T-helper 1 cell treated with Interleukin-12 subunit alpha and Interleukin-12 subunit beta and Interleukin-4 antibody, amounts not matched to agents 30 μg/mL and 1 μg/mL, for 36 hours (primary cell): ENCODE results near the gene CKS2.
A peak's percentile ranks its signal among the peaks of the same experiment; 100 is the strongest.
"Not testable (repeated sequence)": the region's sequence is repeated elsewhere in the genome, so short reads cannot be mapped to it uniquely, and the experiment has no call there.

ENCODE experiments used
- H3K27ac Mint-ChIP-seq: one replicate; pipeline ENCODE4 v1.8.0; 2021; ENCODE audit warnings: mild to moderate bottlenecking, mixed read lengths
- H3K27me3 Mint-ChIP-seq: one replicate; pipeline ENCODE4 v1.8.0; 2021; ENCODE audit warnings: low read depth, mixed read lengths
- H3K36me3 Mint-ChIP-seq: one replicate; pipeline ENCODE4 v1.8.0; 2021; ENCODE audit warnings: low read depth, mixed read lengths
- H3K4me1 Mint-ChIP-seq: one replicate; pipeline ENCODE4 v1.8.0; 2021; ENCODE audit warnings: low read depth, mixed read lengths
- H3K4me3 Mint-ChIP-seq: one replicate; pipeline ENCODE4 v1.8.0; 2021; ENCODE audit warnings: mild to moderate bottlenecking, moderate library complexity, mixed read lengths
- H3K9me3 Mint-ChIP-seq: one replicate; pipeline ENCODE4 v1.8.0; 2021; ENCODE audit warnings: mixed read lengths

The CKS2 gene

DNA sequence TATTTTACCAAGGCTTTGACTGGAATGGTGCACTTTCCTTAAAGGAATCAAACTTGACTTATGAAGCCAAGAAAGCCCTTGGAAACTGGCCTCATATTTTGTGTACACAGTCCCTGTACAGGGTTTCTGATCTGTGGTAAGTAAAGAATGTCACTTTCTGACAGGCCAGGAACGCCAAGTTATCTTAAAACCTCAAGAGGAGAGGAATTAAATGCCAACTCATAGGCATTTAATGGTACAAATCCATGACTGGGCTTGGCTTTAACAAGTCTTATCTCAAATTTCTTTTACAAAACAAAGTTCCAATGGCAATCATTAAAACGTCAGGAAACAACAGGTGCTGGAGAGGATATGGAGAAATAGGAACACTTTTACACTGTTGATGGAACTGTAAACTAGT lies 9.0 kb upstream of the CKS2 start:
- H3K27me3 Mint-ChIP-seq, H3K4me3 Mint-ChIP-seq, H3K4me1 Mint-ChIP-seq, H3K9me3 Mint-ChIP-seq, H3K36me3 Mint-ChIP-seq, H3K27ac Mint-ChIP-seq: not testable (repeated sequence)

DNA sequence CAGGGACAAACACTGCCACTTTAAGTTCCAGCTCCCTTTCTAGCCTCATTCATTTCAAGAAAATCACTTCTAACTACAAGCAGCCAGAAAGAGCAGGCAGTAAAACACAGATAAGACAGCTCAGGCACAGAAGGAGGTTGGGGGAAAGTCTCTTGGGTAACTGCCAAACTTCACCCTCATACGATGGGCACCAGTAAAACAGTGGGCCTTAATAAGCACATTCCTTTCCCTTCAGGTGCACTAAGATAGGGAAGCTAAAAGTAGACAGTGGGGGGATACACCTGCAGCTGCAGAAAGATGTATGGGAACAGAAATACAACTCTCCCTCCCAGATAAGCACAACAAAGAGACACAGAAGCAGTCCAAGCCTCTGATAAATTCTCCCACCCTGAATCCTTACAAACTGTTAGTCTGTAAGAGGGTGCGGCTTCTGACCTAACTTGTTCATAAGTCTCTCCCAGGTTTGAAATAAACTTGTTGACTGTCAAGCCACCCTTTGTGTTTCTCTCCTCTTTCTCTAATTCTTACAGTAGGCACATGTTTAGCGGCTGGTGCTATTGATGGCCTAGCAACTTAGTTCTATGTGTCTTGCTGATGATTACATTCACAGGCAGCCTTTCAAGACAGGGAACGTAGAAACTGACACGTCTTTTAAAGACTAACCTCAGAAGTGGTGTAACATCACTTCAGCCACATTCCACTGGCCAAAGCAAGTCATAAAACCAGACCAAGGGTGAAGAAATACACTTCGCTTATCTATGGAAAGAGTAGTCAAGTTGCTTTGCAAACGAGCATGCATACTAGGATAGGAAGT lies 6.8 kb upstream of the CKS2 start:
- Mint-ChIP-seq H3K4me3 (no peak overlapping the region), H3K27ac (peak overlapping the region; percentile 8), H3K36me3 (peaks cover 3% of the 10 kb centered on the region), H3K9me3 (no peaks in the 10 kb centered on the region), H3K27me3 (peaks cover 4% of the 10 kb centered on the region), H3K4me1 (peaks cover 2% of the 10 kb centered on the region)

- no peak overlapping the region for H3K4me3 Mint-ChIP-seq
- peaks cover 5% of the 10 kb centered on the region for H3K4me1 Mint-ChIP-seq
- H3K36me3 Mint-ChIP-seq: peaks cover 3% of the 10 kb centered on the region
- H3K27me3 Mint-ChIP-seq: peaks cover 4% of the 10 kb centered on the region
- H3K9me3 Mint-ChIP-seq: no peaks in the 10 kb centered on the region
- H3K27ac Mint-ChIP-seq: no peak overlapping the region
Observed at GRCh38 chr9:89304834-89305188, 6.2 kb upstream of the CKS2 start.

DNA sequence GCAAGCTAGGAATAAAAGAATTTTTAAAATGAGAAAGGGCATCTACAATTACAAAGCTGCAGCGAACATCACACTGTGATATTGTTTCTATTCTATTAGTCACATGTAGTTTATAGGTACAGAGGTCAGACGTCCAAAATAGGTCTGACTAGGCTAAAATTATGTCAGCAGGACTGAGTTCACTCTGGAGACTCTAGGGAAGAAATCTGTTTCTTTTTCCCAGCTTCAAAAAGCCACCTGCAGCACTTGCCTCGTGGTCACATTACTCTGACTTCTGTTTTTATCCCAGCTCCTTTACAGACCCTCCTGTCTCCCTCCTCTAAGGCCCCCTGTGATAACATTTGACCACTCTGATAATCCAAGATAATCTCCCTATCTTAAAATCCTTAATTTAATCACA lies 5.1 kb upstream of the CKS2 start:
- Mint-ChIP-seq H3K36me3 (peaks cover 6% of the 10 kb centered on the region), H3K4me3 (no peak overlapping the region), H3K27me3 (peaks cover 8% of the 10 kb centered on the region), H3K27ac (no peak overlapping the region), H3K4me1 (peaks cover 13% of the 10 kb centered on the region), H3K9me3 (no peaks in the 10 kb centered on the region)

DNA sequence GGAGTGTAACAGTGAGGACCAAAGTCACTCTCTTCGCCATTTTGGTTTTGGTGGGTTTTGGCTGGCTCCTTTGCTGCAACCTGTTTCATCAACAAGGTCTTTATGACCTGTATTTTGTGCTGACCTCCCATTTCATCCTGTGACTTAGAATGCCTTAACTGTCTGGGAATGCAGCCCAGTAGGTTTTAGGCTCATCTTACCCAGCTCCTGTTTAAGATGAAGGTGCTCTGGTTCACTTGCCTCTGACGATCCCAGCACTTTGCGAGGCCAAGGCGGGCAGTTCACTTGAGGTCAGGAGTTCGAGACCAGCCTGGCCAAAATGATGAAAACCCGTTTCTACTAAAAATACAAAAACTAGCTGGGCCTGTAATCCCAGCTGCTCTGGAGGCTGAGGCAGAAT lies 1.8 kb upstream of the CKS2 start:
- peaks cover 6% of the 10 kb centered on the region for H3K27me3 Mint-ChIP-seq
- peaks cover 14% of the 10 kb centered on the region for H3K36me3 Mint-ChIP-seq
- no peaks in the 10 kb centered on the region for H3K9me3 Mint-ChIP-seq
- H3K27ac Mint-ChIP-seq: peak overlapping the region; percentile 100
- peaks cover 29% of the 10 kb centered on the region for H3K4me1 Mint-ChIP-seq
- H3K4me3 Mint-ChIP-seq: peak overlapping the region; percentile 98

GRCh38 chr9:89309608-89310474 lies 1.2 kb upstream of the CKS2 start:
- Mint-ChIP-seq H3K36me3 (peaks cover 15% of the 10 kb centered on the region), H3K9me3 (no peaks in the 10 kb centered on the region), H3K4me3 (peak overlapping the region; percentile 98), H3K27me3 (peaks cover 6% of the 10 kb centered on the region), H3K4me1 (peaks cover 36% of the 10 kb centered on the region), H3K27ac (peak overlapping the region; percentile 100)

DNA sequence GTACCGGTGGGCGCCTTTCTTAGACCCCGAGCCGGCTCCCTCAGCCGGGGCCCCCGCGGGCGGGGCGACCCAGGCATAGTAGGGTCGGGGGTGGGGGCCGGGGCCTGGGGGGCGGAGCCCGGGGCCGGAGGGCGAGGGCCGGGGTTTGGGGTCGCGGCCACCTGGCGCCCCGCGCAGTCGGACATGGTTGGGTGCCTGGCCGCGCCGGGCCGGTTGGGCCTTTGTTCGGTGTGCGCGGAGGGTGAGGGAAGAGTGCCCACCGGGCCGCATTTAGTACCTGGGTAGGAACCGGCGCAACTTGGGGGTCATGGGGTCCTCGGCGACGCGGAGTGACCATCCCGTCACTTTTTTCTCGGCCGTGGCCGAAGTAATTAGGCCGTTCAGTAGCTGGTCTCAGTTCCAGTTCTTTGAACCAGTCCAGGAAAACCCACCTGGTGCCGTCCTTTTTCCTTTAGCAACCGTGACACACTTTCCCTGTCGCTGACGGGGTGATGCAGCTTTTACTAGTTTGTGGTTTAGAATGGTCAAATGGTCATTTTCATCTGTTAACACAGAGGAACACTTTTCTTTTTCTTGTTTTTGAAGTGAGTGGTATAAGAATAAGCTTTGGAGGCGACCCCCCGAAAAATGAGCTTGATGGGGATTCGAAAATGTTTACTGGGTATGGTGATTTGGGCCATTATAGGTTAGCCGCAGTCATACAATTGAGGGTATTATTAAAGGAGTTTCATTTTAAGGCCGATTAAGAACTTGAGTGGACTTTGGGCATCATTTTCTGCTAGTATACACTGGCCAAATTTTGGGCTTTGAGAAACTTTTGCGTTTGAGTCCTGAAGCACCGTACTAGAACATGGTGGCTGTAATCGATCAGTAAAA lies 589 bp downstream of the CKS2 start:
- H3K27me3 Mint-ChIP-seq: peaks cover 6% of the 10 kb centered on the region
- peak overlapping the region; percentile 100 for H3K27ac Mint-ChIP-seq
- no peaks in the 10 kb centered on the region for H3K9me3 Mint-ChIP-seq
- H3K4me3 Mint-ChIP-seq: peak overlapping the region; percentile 98
- peaks cover 45% of the 10 kb centered on the region for H3K4me1 Mint-ChIP-seq
- H3K36me3 Mint-ChIP-seq: peaks cover 28% of the 10 kb centered on the region

GRCh38 chr9:89312222-89312571 lies 1.2 kb downstream of the CKS2 start:
- no peaks in the 10 kb centered on the region for H3K9me3 Mint-ChIP-seq
- H3K4me1 Mint-ChIP-seq: peaks cover 51% of the 10 kb centered on the region
- H3K36me3 Mint-ChIP-seq: peaks cover 33% of the 10 kb centered on the region
- H3K27me3 Mint-ChIP-seq: peaks cover 6% of the 10 kb centered on the region
- H3K27ac Mint-ChIP-seq: peak overlapping the region; percentile 79
- peak overlapping the region; percentile 98 for H3K4me3 Mint-ChIP-seq

GRCh38 chr9:89313842-89314241 lies 2.8 kb downstream of the CKS2 start:
- peaks cover 42% of the 10 kb centered on the region for H3K36me3 Mint-ChIP-seq
- H3K27me3 Mint-ChIP-seq: peaks cover 6% of the 10 kb centered on the region
- peaks cover 58% of the 10 kb centered on the region for H3K4me1 Mint-ChIP-seq
- H3K9me3 Mint-ChIP-seq: no peaks in the 10 kb centered on the region
- peak overlapping the region; percentile 98 for H3K4me3 Mint-ChIP-seq
- peak overlapping the region; percentile 75 for H3K27ac Mint-ChIP-seq

- H3K27me3 Mint-ChIP-seq: peaks cover 6% of the 10 kb centered on the region
- H3K9me3 Mint-ChIP-seq: no peaks in the 10 kb centered on the region
- peak overlapping the region; percentile 4 for H3K4me3 Mint-ChIP-seq
- peaks cover 43% of the 10 kb centered on the region for H3K36me3 Mint-ChIP-seq
- H3K27ac Mint-ChIP-seq: peak overlapping the region; percentile 63
- H3K4me1 Mint-ChIP-seq: peaks cover 65% of the 10 kb centered on the region
Observed at GRCh38 chr9:89314955-89315354, 4.0 kb downstream of the CKS2 start.

DNA sequence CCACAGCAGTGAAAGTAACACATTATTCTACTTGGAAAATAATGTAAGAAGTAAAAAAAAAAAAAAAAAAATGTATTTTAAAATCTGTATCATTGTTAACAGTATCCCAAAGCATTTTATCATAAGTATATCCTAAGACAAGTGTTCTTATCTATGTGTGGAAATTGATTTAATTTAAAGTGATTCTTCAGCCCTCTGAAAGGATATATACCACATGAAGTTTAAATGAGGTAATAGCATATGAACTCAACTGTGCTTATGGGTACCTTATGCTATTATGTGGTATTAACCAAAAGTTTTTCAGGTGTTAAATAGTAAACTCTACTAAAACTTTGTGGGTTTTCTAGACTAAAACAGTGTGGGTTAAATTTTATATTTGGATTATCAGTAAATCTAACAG lies 4.5 kb downstream of the CKS2 start:
- Mint-ChIP-seq H3K36me3 (peaks cover 43% of the 10 kb centered on the region), H3K9me3 (no peaks in the 10 kb centered on the region), H3K27me3 (peaks cover 6% of the 10 kb centered on the region), H3K4me1 (peaks cover 66% of the 10 kb centered on the region), H3K27ac (peak overlapping the region; percentile 63), H3K4me3 (no peak overlapping the region)

- Mint-ChIP-seq H3K36me3 (peaks cover 47% of the 10 kb centered on the region), H3K27ac (peak overlapping the region; percentile 83), H3K27me3 (no peaks in the 10 kb centered on the region), H3K4me3 (peak overlapping the region; percentile 87), H3K4me1 (peaks cover 67% of the 10 kb centered on the region), H3K9me3 (no peaks in the 10 kb centered on the region)
Observed at GRCh38 chr9:89317282-89317681, 6.3 kb downstream of the CKS2 start.

GRCh38 chr9:89318123-89319014 lies 7.4 kb downstream of the CKS2 start, which contains the start of gene SECISBP2:
SECISBP2 (plus strand) TSS chr9:89318500; CDS start chr9:89318577, 77 bp downstream.
- Mint-ChIP-seq H3K36me3 (peaks cover 49% of the 10 kb centered on the region), H3K4me1 (peaks cover 68% of the 10 kb centered on the region), H3K9me3 (no peaks in the 10 kb centered on the region), H3K4me3 (peak within 1 kb of the TSS; percentile 87), H3K27me3 (no peaks in the 10 kb centered on the region), H3K27ac (peak within 1 kb of the TSS; percentile 96)
